ENCODE results near the gene HAP1. TPM values are rescaled to one million over a fixed set of nuclear protein-coding genes. Genes with fewer than 3 reads are reported as not detected.

HAP1 gene
- total RNA-seq, 4 donors from 2014 or later: 0.22 TPM; not detected in 3

DNA sequence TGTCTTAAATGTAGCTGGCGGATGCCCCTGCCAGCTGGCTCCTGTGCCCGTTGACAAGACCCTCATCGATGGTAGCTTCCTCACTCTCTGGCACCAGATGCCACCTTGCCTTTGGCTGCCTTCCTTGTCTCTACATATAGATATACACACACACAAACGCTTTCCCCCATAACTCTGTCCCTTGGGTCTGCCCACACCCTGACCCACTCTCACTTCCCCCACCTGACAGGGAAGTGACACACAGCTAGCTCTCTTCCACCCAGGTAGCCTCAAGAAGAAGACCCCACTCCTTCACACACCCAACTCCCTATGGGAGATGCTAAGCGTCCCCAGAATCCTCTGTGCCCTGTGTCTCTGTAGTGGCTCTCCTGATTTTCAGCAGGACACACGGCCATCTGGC lies 26.4 kb upstream of the HAP1 start:
- Histone ChIP-seq H3K4me1 (no peaks in the 10 kb centered on the region), H3K27ac (no peak overlapping the region), H3K9me3 (no peaks in the 10 kb centered on the region), H3K27me3 (no peaks in the 10 kb centered on the region), H3K36me3 (peaks cover 0 to 86% of the 10 kb centered on the region in 2 donors), H3K4me3 (no peak overlapping the region)
- in situ Hi-C loops (cut with MboI; ENCODE audit: low sequenced_read_pairs in 4 of 4): no loop called here
- intact Hi-C loops (cut with DNase I; ENCODE audit: low total_unique reads): no loop called here
- DNase-seq (no peak), ATAC-seq (no peak)
- TF ChIP-seq POLR2A (IDR thresholded peaks at IDR 0.05): no peak

DNA sequence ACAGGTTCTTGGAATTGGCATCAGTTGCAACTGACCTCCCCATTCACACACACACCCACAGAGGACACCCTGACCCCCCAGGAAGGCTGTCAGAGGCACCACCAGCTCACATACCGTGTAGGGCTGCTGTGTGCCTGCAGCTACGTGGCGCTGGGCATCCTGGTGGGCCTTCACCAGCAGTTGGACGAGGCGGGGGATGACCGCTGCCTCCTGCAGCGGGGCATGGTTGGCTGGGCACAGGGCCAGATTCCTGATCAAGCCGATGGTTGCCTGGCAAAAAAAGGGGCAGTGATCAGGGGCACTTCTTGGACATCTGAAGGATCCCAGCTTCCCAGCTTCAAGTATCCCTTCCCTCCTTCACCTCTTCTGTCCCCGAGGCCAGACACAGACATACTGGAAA lies 24.2 kb upstream of the HAP1 start:
- H3K4me1 ChIP-seq: no peaks in the 10 kb centered on the region
- in situ Hi-C loops (cut with MboI; ENCODE audit: low sequenced_read_pairs in 4 of 4): no loop called here
- no peak overlapping the region for H3K27ac ChIP-seq
- no peaks in the 10 kb centered on the region for H3K27me3 ChIP-seq
- H3K9me3 ChIP-seq: no peaks in the 10 kb centered on the region
- H3K4me3 ChIP-seq: no peak overlapping the region
- DNase-seq (no peak), ATAC-seq (no peak)
- intact Hi-C loops (cut with DNase I; ENCODE audit: low total_unique reads): no loop called here
- no peak for TF ChIP-seq POLR2A (IDR thresholded peaks at IDR 0.05)
- no peak for TF ChIP-seq CTCF (IDR thresholded peaks at IDR 0.05 in 4 of 5, conservative IDR thresholded peaks at IDR 0.05 in 1 of 5)
- H3K36me3 ChIP-seq: peaks cover 0 to 83% of the 10 kb centered on the region in 2 donors

DNA sequence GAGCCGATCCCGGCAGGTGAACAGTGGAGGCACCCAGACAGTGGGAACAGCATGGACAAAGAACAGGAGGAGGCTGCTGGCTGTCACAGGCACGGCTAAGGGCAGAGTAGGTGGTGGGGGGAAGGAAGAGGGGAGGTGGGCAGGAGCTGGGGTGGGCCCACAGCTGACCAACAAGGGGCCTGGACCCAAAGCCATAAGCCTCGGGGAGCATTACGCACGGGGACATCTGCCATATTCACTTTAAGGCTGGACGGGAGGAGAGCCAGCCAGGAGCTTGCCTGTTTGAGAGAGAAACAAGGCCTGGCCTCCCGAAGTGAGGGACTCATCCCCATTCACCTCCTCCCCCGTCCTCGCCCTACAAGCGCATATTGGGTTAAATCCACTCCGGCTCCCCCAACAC lies 19.6 kb upstream of the HAP1 start:
- peaks cover 0 to 45% of the 10 kb centered on the region in 2 donors for H3K36me3 ChIP-seq
- in situ Hi-C loops (cut with MboI; ENCODE audit: low sequenced_read_pairs in 4 of 4): no loop called here

DNA sequence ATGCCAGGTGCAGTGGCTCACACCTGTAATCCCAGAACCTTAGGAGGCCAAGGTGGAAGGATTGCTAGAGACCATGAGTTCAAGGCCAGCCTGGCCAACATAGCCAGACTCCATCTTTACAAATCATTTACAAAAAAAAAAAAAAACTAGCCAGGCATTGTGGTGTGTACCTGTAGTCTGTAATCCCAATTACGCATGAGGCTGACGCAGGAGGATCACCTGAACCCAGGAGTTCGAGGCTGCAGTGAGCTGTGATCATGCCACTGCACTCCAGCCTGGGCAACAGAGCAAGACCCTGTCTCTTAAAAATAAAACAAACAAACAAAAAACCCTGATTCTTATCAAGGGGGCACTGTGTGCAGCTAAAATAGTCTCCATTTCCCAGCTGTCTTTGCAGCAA lies 16.8 kb upstream of the HAP1 start:
- no peaks in the 10 kb centered on the region for H3K9me3 ChIP-seq
- no peak for TF ChIP-seq POLR2A (IDR thresholded peaks at IDR 0.05)
- TF ChIP-seq CTCF (IDR thresholded peaks at IDR 0.05 in 4 of 5, conservative IDR thresholded peaks at IDR 0.05 in 1 of 5): no peak
- H3K4me1 ChIP-seq: no peaks in the 10 kb centered on the region
- no peaks in the 10 kb centered on the region for H3K27me3 ChIP-seq
- no peak overlapping the region for H3K27ac ChIP-seq
- ATAC-seq (no peak), DNase-seq (no peak)
- peaks cover 0 to 18% of the 10 kb centered on the region in 2 donors for H3K36me3 ChIP-seq
- intact Hi-C loops (cut with DNase I; ENCODE audit: low total_unique reads): no loop called here
- in situ Hi-C loops (cut with MboI; ENCODE audit: low sequenced_read_pairs in 4 of 4): no loop called here
- no peak overlapping the region for H3K4me3 ChIP-seq

More for the DNA sequence above, 19.6 kb upstream of the HAP1 start:
- Histone ChIP-seq H3K4me3 (no peak overlapping the region), H3K27ac (no peak overlapping the region), H3K27me3 (no peaks in the 10 kb centered on the region), H3K4me1 (no peaks in the 10 kb centered on the region), H3K9me3 (no peaks in the 10 kb centered on the region)
- TF ChIP-seq POLR2A (IDR thresholded peaks at IDR 0.05): no peak
- no peak for TF ChIP-seq CTCF (IDR thresholded peaks at IDR 0.05 in 4 of 5, conservative IDR thresholded peaks at IDR 0.05 in 1 of 5)
- intact Hi-C loops (cut with DNase I; ENCODE audit: low total_unique reads): no loop called here
- DNase-seq: no peak
- ATAC-seq: no peak

- H3K4me3 ChIP-seq: no peak overlapping the region
- H3K36me3 ChIP-seq: peaks cover 0 to 14% of the 10 kb centered on the region in 2 donors
- H3K4me1 ChIP-seq: no peaks in the 10 kb centered on the region
- no peaks in the 10 kb centered on the region for H3K9me3 ChIP-seq
- H3K27me3 ChIP-seq: no peaks in the 10 kb centered on the region
- no peak for TF ChIP-seq CTCF (IDR thresholded peaks at IDR 0.05 in 4 of 5, conservative IDR thresholded peaks at IDR 0.05 in 1 of 5)
- intact Hi-C loops (cut with DNase I; ENCODE audit: low total_unique reads) (no loop called here), in situ Hi-C loops (cut with MboI; ENCODE audit: low sequenced_read_pairs in 4 of 4) (no loop called here)
- ATAC-seq (no peak), DNase-seq (no peak)
- H3K27ac ChIP-seq: no peak overlapping the region
These were observed 16.4 kb upstream of the HAP1 start for GRCh38 chr17:41750862-41751261.
